Naive thymus-derived CD4-positive, alpha-beta T cell (primary cell): ENCODE results near the gene RAD54L2. TPM values are rescaled to one million over a fixed set of nuclear protein-coding genes. Genes with fewer than 3 reads are reported as not detected.

Experiments used
- ATAC-seq: fragments of 150-1000 bp; cut with Tn5 transposase; 2 replicates; pipeline ENCODE4 v1.10.0; 2021; ENCODE audit warnings: mild to moderate bottlenecking, moderate library complexity
- CTCF ChIA-PET: fragments of 350-600 bp; sonication (Branson Sonifier 250); formaldehyde crosslinking; loops from one replicate; lab custom pipeline; 2021; ENCODE audit warnings: antibody characterized with exemption; lab: Charles Lee
- POLR2A ChIA-PET: fragments of 350-600 bp; sonication (Branson Sonifier 250); formaldehyde crosslinking; loops from one replicate; lab custom pipeline; 2021; ENCODE audit warnings: antibody characterized with exemption, inconsistent platforms; lab: Charles Lee
- DNase-seq, 9 donors: peaks; one replicate each; pipeline versions ENCODE4 v3.0.0 to v3.0.0-alpha.2; 2020 to 2022; ENCODE audit warnings: mixed read lengths in 1 of 9
- H3K27ac ChIP-seq: one replicate; pipeline ENCODE4 v1.7.0; 2013; ENCODE audit warnings: mild to moderate bottlenecking, low read depth, low read length, moderate library complexity
- H3K27me3 ChIP-seq, 2 donors: one replicate each; pipeline ENCODE4 v1.7.0; 2013; ENCODE audit warnings: low read length in 2 of 2, mild to moderate bottlenecking in 2 of 2, moderate library complexity in 2 of 2; ENCODE audit not compliant: control insufficient read depth in 2 of 2, insufficient read depth in 2 of 2
- H3K36me3 ChIP-seq, 3 experiments: 1 replicate in 2 of 3; 2 replicates in 1 of 3; pipeline ENCODE4 v1.7.0; 2013; ENCODE audit warnings: low read length in 3 of 3, mild to moderate bottlenecking in 3 of 3, moderate library complexity in 1 of 3; ENCODE audit not compliant: insufficient read depth in 3 of 3, control insufficient read depth in 2 of 3
- H3K4me1 ChIP-seq, 2 donors: one replicate each; pipeline ENCODE4 v1.7.0; 2013; ENCODE audit warnings: low read length in 2 of 2, mild to moderate bottlenecking in 2 of 2, moderate library complexity in 1 of 2; ENCODE audit not compliant: control insufficient read depth in 2 of 2, insufficient read depth in 2 of 2
- H3K4me3 ChIP-seq: 2 replicates; pipeline ENCODE4 v1.7.0; 2013; ENCODE audit warnings: mild to moderate bottlenecking, low read length
- H3K9me3 ChIP-seq, 3 experiments: 1 replicate in 2 of 3; 2 replicates in 1 of 3; pipeline ENCODE4 v1.7.0; 2013; ENCODE audit warnings: low read length in 3 of 3; ENCODE audit not compliant: control insufficient read depth in 2 of 3
- H3K27ac Mint-ChIP-seq, 9 donors: one replicate each; pipeline ENCODE4 v1.8.0; 2020 to 2022; ENCODE audit warnings: mixed read lengths in 9 of 9, mild to moderate bottlenecking in 8 of 9, moderate library complexity in 5 of 9, inconsistent platforms in 2 of 9
- H3K27me3 Mint-ChIP-seq, 5 donors: one replicate each; pipeline ENCODE4 v1.8.0; 2021 to 2022; ENCODE audit warnings: mixed read lengths in 5 of 5, mild to moderate bottlenecking in 1 of 5
- H3K36me3 Mint-ChIP-seq, 5 donors: one replicate each; pipeline ENCODE4 v1.8.0; 2020 to 2022; ENCODE audit warnings: mixed read lengths in 5 of 5, mild to moderate bottlenecking in 3 of 5, inconsistent platforms in 1 of 5
- H3K4me1 Mint-ChIP-seq, 7 donors: one replicate each; pipeline ENCODE4 v1.8.0; 2020 to 2022; ENCODE audit warnings: mixed read lengths in 7 of 7, mild to moderate bottlenecking in 3 of 7, inconsistent platforms in 1 of 7
- H3K4me3 Mint-ChIP-seq, 10 donors: one replicate each; pipeline ENCODE4 v1.8.0; 2020 to 2022; ENCODE audit warnings: mild to moderate bottlenecking in 10 of 10, mixed read lengths in 10 of 10, moderate library complexity in 6 of 10, inconsistent platforms in 2 of 10
- H3K9me3 Mint-ChIP-seq, 11 donors: one replicate each; pipeline ENCODE4 v1.8.0; 2020 to 2022; ENCODE audit warnings: mixed read lengths in 11 of 11, mild to moderate bottlenecking in 4 of 11, inconsistent platforms in 1 of 11, moderate library complexity in 1 of 11
- intact Hi-C, 2 donors: fragments of 100-400 bp; cut with micrococcal nuclease; formaldehyde crosslinking; loops; one replicate each; pipeline ENCODE4 v1.15.1; 2023
- polyA plus RNA-seq, 2 donors: library from polyadenylated mRNA; unstranded; fragments of 300-500 nt; fragmentation: Illumina TruSeq; gene quantifications; one replicate each; pipeline ENCODE4 v1.2.3, GENCODE V29; 2021
- total RNA-seq, 6 experiments: library from RNA in 5 of 6; stranded (reverse) in 5 of 6; gene quantifications; 1 replicate in 5 of 6; 2 replicates in 1 of 6; pipeline ENCODE4 v1.2.3 and lab custom pipeline; 2021 to 2026

RAD54L2 gene
- total RNA-seq (10 to 100 TPM; 38.1 to 45.2 (median 40.1) TPM), polyA plus RNA-seq (10 to 100 TPM; 11.2 to 16.6 TPM), total RNA-seq (lab: John Stamatoyannopoulos, UW) (118 reads per million, percentile 87 among the genes with 10 or more reads in this experiment)

GRCh38 chr3:51538459-51539290, at the start of gene RAD54L2:
RAD54L2 (plus strand) TSS chr3:51538719; CDS start chr3:51590421, 51,702 bp downstream.
- Mint-ChIP-seq H3K27me3 (no peaks in the 10 kb centered on the region), H3K36me3 (peaks cover 0 to 8% (median 2%) of the 10 kb centered on the region in 5 donors), H3K9me3 (peaks cover 0 to 1% (median 0%) of the 10 kb centered on the region in 11 donors), H3K27ac (peak within 1 kb of the TSS; percentile 88 to 96 (median 92)), H3K4me3 (peak within 1 kb of the TSS; percentile 93 to 96 (median 94)), H3K4me1 (peaks cover 21 to 57% (median 43%) of the 10 kb centered on the region in 7 donors)
- Histone ChIP-seq H3K9me3 (no peaks in the 10 kb centered on the region), H3K27me3 (no peaks in the 10 kb centered on the region), H3K4me1 (peaks cover 11 to 18% of the 10 kb centered on the region in 2 donors), H3K4me3 (peak within 1 kb of the TSS; percentile 68), H3K36me3 (peaks cover 0 to 4% (median 0%) of the 10 kb centered on the region in 3 experiments), H3K27ac (peak within 1 kb of the TSS; percentile 80)
- ATAC-seq, result peak; percentile 96
- peak; percentile 49 to 87 (median 69) for DNase-seq
- ChIA-PET CTCF (interaction anchor here (0.9 to 1.6 kb wide), 3 partner anchors 21 to 131 kb away, joined by 3 to 4 read pairs (median 3); no protein-coding TSS in a partner anchor), POLR2A (interaction anchor here (0.8 to 4.1 kb wide), 5 partner anchors 8 to 920 kb away, joined by 3 to 25 read pairs (median 4); partner anchors contain the start of gene DCAF1)
- intact Hi-C loops, result loop anchor here (1.0 kb wide), 6 partner anchors 36 to 153 kb away; partner anchors contain the start of genes TEX264 (in 2 of the 2), DCAF1 (in 1 of the 2), MANF (in 1 of the 2) and RBM15B (in 1 of the 2)

DNA sequence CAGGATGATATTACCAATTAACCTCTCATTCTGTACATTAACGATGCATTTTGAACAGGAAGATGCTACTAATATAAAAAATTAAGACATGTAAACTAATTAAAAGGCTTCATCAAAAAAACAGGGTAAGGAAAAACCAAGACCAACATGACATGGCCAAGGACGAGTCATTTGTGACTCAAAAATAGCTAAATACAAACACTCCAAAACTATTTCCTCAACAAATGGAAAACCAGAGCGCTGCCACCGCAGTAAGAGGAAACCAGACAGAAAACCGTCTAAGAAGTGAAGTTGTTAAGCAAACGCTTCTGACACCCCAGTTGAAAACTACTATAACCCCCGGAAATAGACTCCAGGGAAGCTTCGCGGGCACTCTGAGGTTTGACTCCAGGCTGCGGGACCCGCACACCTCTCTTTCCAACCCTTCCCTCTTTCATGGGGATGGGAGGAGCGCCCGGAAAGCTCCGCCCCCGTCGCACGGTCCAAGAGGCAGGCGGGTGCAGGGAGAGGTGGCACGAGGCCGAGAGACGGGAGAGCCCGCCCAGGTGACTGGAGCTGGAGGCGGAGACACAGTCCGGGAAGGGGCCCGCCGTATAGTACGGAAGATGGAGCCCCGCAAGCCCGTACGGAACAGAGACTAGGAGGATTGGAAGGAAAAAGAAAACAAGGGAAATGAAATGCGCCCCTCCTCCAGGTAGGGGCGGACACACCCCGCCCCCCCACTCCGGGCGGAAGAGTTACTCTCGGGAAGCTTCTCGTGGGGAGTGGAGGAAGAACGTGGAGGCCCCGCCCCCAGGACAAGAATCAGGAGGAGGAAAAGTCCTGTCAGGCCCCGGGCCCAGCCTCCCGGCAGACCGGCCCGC, 39.4 kb upstream of the RAD54L2 start:
- DNase-seq (peak; percentile 52 to 90 (median 73)), ATAC-seq (peak; percentile 58)
- Histone ChIP-seq H3K4me3 (peak overlapping the region; percentile 84), H3K4me1 (peaks cover 10 to 14% of the 10 kb centered on the region in 2 donors), H3K27me3 (no peaks in the 10 kb centered on the region), H3K36me3 (peaks cover 0 to 11% (median 0%) of the 10 kb centered on the region in 3 experiments), H3K9me3 (no peaks in the 10 kb centered on the region), H3K27ac (peak overlapping the region; percentile 90)
- H3K36me3 Mint-ChIP-seq, result peaks cover 0 to 8% (median 0%) of the 10 kb centered on the region in 5 donors
- H3K4me1 Mint-ChIP-seq, result peaks cover 4 to 38% (median 35%) of the 10 kb centered on the region in 7 donors
- CTCF ChIA-PET, result interaction anchor here (0.6 to 4.9 kb wide), 12 partner anchors 98 to 929 kb away, joined by 3 to 83 read pairs (median 4); partner anchors contain the start of genes HEMK1 and TEX264
- H3K4me3 Mint-ChIP-seq, result peak overlapping the region; percentile 87 to 100 (median 98)
- H3K27me3 Mint-ChIP-seq, result peaks cover 0 to 2% (median 0%) of the 10 kb centered on the region in 5 donors
- H3K27ac Mint-ChIP-seq, result peak overlapping the region; percentile 90 to 99 (median 94)
- H3K9me3 Mint-ChIP-seq, result peaks cover 0 to 9% (median 0%) of the 10 kb centered on the region in 11 donors
- intact Hi-C loops, result loop anchor here (1.0 kb wide), 4 partner anchors 108 to 883 kb away; partner anchors contain the start of genes ABHD14B (in 1 of the 2), MANF (in 1 of the 2) and RBM15B (in 1 of the 2)
- POLR2A ChIA-PET, result interaction anchor here (0.5 to 5.2 kb wide), 23 partner anchors 8 to 1253 kb away, joined by 3 to 49 read pairs (median 4); partner anchors contain the start of genes DUSP7, MANF, RAD54L2 and TEX264

DNA sequence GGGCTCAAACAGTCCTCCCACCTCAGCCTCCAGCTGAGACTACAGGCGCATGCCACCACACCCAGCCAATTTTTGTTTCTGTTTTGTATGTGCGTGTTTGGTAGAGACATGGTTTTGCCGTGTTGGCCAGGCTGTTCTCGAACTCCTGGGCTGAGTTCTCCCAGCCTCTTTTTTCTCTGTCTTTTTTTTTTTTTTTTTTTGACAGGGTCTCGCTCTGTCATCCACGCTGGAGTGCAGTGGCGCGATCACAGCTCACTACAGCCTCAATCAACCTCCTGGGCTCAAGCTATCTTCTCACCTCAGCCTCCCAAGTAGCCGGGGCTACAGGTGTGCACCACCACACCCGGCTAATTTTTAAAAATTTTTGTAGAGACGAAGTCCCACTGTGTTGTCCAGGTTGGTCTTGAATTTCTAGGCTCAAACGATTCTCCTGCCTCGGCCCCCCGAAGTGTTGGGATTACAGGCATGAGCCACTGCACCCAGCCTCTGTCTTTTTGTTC, 37.8 kb upstream of the RAD54L2 start:
- peak in 2 of 9 donors; percentile 31 to 35 for DNase-seq
- Mint-ChIP-seq H3K9me3 (peaks cover 0 to 9% (median 0%) of the 10 kb centered on the region in 11 donors), H3K4me3 (peak overlapping the region in 9 of 10 donors; percentile 9 to 100 (median 89)), H3K4me1 (peaks cover 4 to 38% (median 30%) of the 10 kb centered on the region in 7 donors), H3K27me3 (peaks cover 0 to 2% (median 0%) of the 10 kb centered on the region in 5 donors), H3K36me3 (peaks cover 0 to 8% (median 0%) of the 10 kb centered on the region in 5 donors), H3K27ac (peak overlapping the region; percentile 90 to 97 (median 94))
- CTCF ChIA-PET, result interaction anchor here (0.6 to 4.9 kb wide), 16 partner anchors 9 to 885 kb away, joined by 3 to 83 read pairs (median 4); partner anchors contain the start of gene TEX264
- Histone ChIP-seq H3K27me3 (no peaks in the 10 kb centered on the region), H3K4me1 (peaks cover 10 to 14% of the 10 kb centered on the region in 2 donors), H3K4me3 (peak overlapping the region; percentile 32), H3K36me3 (peaks cover 0 to 9% (median 0%) of the 10 kb centered on the region in 3 experiments), H3K9me3 (no peaks in the 10 kb centered on the region), H3K27ac (peak overlapping the region; percentile 80)
- POLR2A ChIA-PET, result interaction anchor here (0.6 to 5.2 kb wide), 22 partner anchors 36 to 1848 kb away, joined by 3 to 49 read pairs (median 4); partner anchors contain the start of genes DUSP7, MANF, RAD54L2 and TEX264
- no peak for ATAC-seq
- intact Hi-C loops, result loop anchor here (1.0 to 10.0 kb wide), 12 partner anchors 38 to 1146 kb away; partner anchors contain the start of genes PARP3 (in 2 of the 2), C3orf18 (in 1 of the 2), CYB561D2 (in 1 of the 2) and DUSP7 (in 1 of the 2)

DNA sequence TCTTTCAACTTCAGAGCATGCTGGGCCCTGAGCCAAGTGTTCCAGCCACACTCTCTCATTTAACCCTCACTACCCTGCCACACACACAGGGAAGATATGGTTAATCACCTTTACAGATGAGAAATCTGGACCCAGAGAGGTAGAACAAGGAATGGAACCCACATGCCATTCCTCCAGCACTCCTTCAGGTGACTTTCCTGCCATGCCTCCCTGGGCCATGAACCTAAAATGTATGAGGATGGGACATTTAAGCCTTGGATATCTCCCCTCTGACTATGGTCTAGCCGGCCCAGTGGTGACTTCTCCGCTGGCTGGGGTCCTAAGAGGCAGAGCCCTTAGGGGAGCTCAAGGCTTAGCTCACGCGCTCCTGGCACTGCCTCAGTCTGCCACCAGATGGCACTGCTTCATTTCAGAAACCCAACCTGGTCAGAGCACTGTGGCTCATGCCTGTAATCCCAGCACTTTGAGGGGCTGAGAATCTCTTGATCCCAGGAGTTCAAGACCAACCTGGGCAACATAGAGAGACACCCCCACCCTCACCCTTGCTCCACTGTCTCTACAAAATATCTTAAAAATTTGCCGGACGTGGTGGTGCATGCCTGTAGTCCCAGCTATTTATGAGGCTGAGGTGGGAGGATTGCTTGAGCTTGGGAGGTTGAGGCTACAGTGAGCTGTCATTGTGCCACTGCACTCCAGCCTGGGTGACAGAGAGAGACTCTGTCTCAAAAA, 36.5 kb upstream of the RAD54L2 start:
- H3K36me3 Mint-ChIP-seq, result peaks cover 0 to 8% (median 0%) of the 10 kb centered on the region in 5 donors
- intact Hi-C loops, result loop anchor here (1.0 to 10.0 kb wide), 10 partner anchors 36 to 1147 kb away; partner anchors contain the start of genes C3orf18 (in 1 of the 2), CYB561D2 (in 1 of the 2), DUSP7 (in 1 of the 2) and HEMK1 (in 1 of the 2)
- CTCF ChIA-PET, result interaction anchor here (0.6 to 4.9 kb wide), 20 partner anchors 8 to 947 kb away, joined by 3 to 83 read pairs (median 4); partner anchors contain the start of genes RAD54L2 and TEX264

More for the DNA sequence above, 36.5 kb upstream of the RAD54L2 start:
- H3K27me3 ChIP-seq, result no peaks in the 10 kb centered on the region
- Mint-ChIP-seq H3K4me1 (peaks cover 4 to 33% (median 24%) of the 10 kb centered on the region in 7 donors), H3K4me3 (peak overlapping the region in 7 of 10 donors; percentile 25 to 68 (median 44)), H3K27me3 (peaks cover 0 to 2% (median 0%) of the 10 kb centered on the region in 5 donors), H3K9me3 (peaks cover 0 to 9% (median 0%) of the 10 kb centered on the region in 11 donors), H3K27ac (peak overlapping the region; percentile 71 to 96 (median 90))
- H3K36me3 ChIP-seq, result peaks cover 0 to 8% (median 0%) of the 10 kb centered on the region in 3 experiments
- no peak overlapping the region for H3K4me3 ChIP-seq
- POLR2A ChIA-PET, result interaction anchor here (0.5 to 5.2 kb wide), 12 partner anchors 48 to 1730 kb away, joined by 3 to 49 read pairs (median 3); partner anchors contain the start of genes MANF and TEX264
- ATAC-seq, result peak; percentile 28
- no peaks in the 10 kb centered on the region for H3K9me3 ChIP-seq
- H3K27ac ChIP-seq, result no peak overlapping the region
- DNase-seq, result peak; percentile 55 to 80 (median 70)
- H3K4me1 ChIP-seq, result peaks cover 10 to 14% of the 10 kb centered on the region in 2 donors
